Measurements from ENCODE around the gene PTPRK. TPM values are rescaled to one million over a fixed set of nuclear protein-coding genes. Genes with fewer than 3 reads are reported as not detected.

Gene PTPRK
- total and polyA plus RNA-seq, 4 donors: 12.1 to 61.2 (median 29.1) TPM

GRCh38 chr6:128029826-128030225 lies 490.6 kb downstream of the PTPRK start:
- no peak overlapping the region for H3K27ac ChIP-seq (ENCODE audit: low read depth in 1 of 2, low read length in 2 of 2)
- H3K4me1 ChIP-seq (ENCODE audit: control insufficient read depth in 4 of 4, insufficient read depth in 4 of 4, low read length in 3 of 4): no peaks in the 10 kb centered on the region
- peaks cover 0 to 3% (median 0%) of the 10 kb centered on the region in 4 donors for H3K36me3 ChIP-seq (ENCODE audit: control insufficient read depth in 4 of 4, insufficient read depth in 3 of 4, low read depth in 1 of 4, low read length in 3 of 4)
- no peaks in the 10 kb centered on the region for H3K27me3 ChIP-seq (ENCODE audit: control insufficient read depth in 4 of 4, insufficient read depth in 4 of 4, low read length in 3 of 4)
- DNase-seq (ENCODE audit: low spot score): no peak
- H3K4me3 ChIP-seq (ENCODE audit: low read depth in 1 of 3, low read length in 3 of 3): no peak overlapping the region
- H3K9me3 ChIP-seq (ENCODE audit: control insufficient read depth in 4 of 4, low read length in 3 of 4): no peaks in the 10 kb centered on the region
- no peak for TF ChIP-seq GABPA (IDR thresholded peaks at IDR 0.05 in 1 of 2, conservative IDR thresholded peaks at IDR 0.05 in 1 of 2)
- no peak for TF ChIP-seq EGR1 (IDR thresholded peaks at IDR 0.05; ENCODE audit: low read depth in 2 of 2)
- TF ChIP-seq ATF3 (IDR thresholded peaks at IDR 0.05): no peak
- TF ChIP-seq ZBTB33 (IDR thresholded peaks at IDR 0.05): no peak
- no peak for TF ChIP-seq FOXA2 (IDR thresholded peaks at IDR 0.05)
- no peak for TF ChIP-seq MAX (IDR thresholded peaks at IDR 0.05)
- no peak for TF ChIP-seq RAD21 (IDR thresholded peaks at IDR 0.05)
- TF ChIP-seq, protein P1, sequence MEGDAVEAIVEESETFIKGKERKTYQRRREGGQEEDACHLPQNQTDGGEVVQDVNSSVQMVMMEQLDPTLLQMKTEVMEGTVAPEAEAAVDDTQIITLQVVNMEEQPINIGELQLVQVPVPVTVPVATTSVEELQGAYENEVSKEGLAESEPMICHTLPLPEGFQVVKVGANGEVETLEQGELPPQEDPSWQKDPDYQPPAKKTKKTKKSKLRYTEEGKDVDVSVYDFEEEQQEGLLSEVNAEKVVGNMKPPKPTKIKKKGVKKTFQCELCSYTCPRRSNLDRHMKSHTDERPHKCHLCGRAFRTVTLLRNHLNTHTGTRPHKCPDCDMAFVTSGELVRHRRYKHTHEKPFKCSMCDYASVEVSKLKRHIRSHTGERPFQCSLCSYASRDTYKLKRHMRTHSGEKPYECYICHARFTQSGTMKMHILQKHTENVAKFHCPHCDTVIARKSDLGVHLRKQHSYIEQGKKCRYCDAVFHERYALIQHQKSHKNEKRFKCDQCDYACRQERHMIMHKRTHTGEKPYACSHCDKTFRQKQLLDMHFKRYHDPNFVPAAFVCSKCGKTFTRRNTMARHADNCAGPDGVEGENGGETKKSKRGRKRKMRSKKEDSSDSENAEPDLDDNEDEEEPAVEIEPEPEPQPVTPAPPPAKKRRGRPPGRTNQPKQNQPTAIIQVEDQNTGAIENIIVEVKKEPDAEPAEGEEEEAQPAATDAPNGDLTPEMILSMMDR (IDR thresholded peaks at IDR 0.05; ENCODE audit: low read depth, low read length, missing input control): no peak
- TF ChIP-seq JUND (IDR thresholded peaks at IDR 0.05): no peak
- TF ChIP-seq SP1 (IDR thresholded peaks at IDR 0.05): no peak
- TF ChIP-seq NR2F2 (IDR thresholded peaks at IDR 0.05): no peak
- TF ChIP-seq, protein P2, sequence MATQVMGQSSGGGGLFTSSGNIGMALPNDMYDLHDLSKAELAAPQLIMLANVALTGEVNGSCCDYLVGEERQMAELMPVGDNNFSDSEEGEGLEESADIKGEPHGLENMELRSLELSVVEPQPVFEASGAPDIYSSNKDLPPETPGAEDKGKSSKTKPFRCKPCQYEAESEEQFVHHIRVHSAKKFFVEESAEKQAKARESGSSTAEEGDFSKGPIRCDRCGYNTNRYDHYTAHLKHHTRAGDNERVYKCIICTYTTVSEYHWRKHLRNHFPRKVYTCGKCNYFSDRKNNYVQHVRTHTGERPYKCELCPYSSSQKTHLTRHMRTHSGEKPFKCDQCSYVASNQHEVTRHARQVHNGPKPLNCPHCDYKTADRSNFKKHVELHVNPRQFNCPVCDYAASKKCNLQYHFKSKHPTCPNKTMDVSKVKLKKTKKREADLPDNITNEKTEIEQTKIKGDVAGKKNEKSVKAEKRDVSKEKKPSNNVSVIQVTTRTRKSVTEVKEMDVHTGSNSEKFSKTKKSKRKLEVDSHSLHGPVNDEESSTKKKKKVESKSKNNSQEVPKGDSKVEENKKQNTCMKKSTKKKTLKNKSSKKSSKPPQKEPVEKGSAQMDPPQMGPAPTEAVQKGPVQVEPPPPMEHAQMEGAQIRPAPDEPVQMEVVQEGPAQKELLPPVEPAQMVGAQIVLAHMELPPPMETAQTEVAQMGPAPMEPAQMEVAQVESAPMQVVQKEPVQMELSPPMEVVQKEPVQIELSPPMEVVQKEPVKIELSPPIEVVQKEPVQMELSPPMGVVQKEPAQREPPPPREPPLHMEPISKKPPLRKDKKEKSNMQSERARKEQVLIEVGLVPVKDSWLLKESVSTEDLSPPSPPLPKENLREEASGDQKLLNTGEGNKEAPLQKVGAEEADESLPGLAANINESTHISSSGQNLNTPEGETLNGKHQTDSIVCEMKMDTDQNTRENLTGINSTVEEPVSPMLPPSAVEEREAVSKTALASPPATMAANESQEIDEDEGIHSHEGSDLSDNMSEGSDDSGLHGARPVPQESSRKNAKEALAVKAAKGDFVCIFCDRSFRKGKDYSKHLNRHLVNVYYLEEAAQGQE (IDR thresholded peaks at IDR 0.05): no peak
- TF ChIP-seq YY1 (IDR thresholded peaks at IDR 0.05): no peak
- TF ChIP-seq RXRA (IDR thresholded peaks at IDR 0.05): no peak
- H3K9ac ChIP-seq (ENCODE audit: low read depth in 1 of 2, low read length in 2 of 2): no peak overlapping the region
- 100% methylated on average over 1 of the region's 1 CpG for WGBS

- Histone ChIP-seq H3K27ac (ENCODE audit: low read depth in 1 of 2, low read length in 2 of 2) (no peak overlapping the region), H3K9ac (ENCODE audit: low read depth in 1 of 2, low read length in 2 of 2) (no peak overlapping the region), H3K36me3 (ENCODE audit: control insufficient read depth in 4 of 4, insufficient read depth in 3 of 4, low read depth in 1 of 4, low read length in 3 of 4) (peaks cover 0 to 3% (median 0%) of the 10 kb centered on the region in 4 donors), H3K4me1 (ENCODE audit: control insufficient read depth in 4 of 4, insufficient read depth in 4 of 4, low read length in 3 of 4) (no peaks in the 10 kb centered on the region), H3K4me3 (ENCODE audit: low read depth in 1 of 3, low read length in 3 of 3) (no peak overlapping the region), H3K27me3 (ENCODE audit: control insufficient read depth in 4 of 4, insufficient read depth in 4 of 4, low read length in 3 of 4) (no peaks in the 10 kb centered on the region), H3K9me3 (ENCODE audit: control insufficient read depth in 4 of 4, low read length in 3 of 4) (no peaks in the 10 kb centered on the region)
- no peak for DNase-seq (ENCODE audit: low spot score)
- TF ChIP-seq ZBTB33 (IDR thresholded peaks at IDR 0.05) (no peak), HNF4G (IDR thresholded peaks at IDR 0.05) (no peak), GABPA (IDR thresholded peaks at IDR 0.05 in 1 of 2, conservative IDR thresholded peaks at IDR 0.05 in 1 of 2) (no peak), FOXA1 (IDR thresholded peaks at IDR 0.05) (no peak), SP1 (IDR thresholded peaks at IDR 0.05) (no peak), RAD21 (IDR thresholded peaks at IDR 0.05) (no peak), HNF4A (conservative IDR thresholded peaks at IDR 0.05) (no peak), JUND (IDR thresholded peaks at IDR 0.05) (no peak), MAX (IDR thresholded peaks at IDR 0.05) (no peak), ATF3 (IDR thresholded peaks at IDR 0.05) (no peak), RXRA (IDR thresholded peaks at IDR 0.05) (no peak)
- TF ChIP-seq, protein P2 (IDR thresholded peaks at IDR 0.05): no peak
Measured at GRCh38 chr6:128028183-128028582, 492.2 kb downstream of the PTPRK start.

Data from liver (tissue), 9 donors.